Effector memory CD4-positive, alpha-beta T cell (primary cell): ENCODE measurements around the gene ONECUT3.
A peak's percentile ranks its signal among the peaks of the same experiment; 100 is the strongest.

Experiments
- DNase-seq, 3 donors: peaks; one replicate each; pipeline ENCODE4 v3.0.0-alpha.2; 2020
- H3K27ac ChIP-seq: 2 replicates; pipeline ENCODE4 v1.7.0; 2013; ENCODE audit warnings: mild to moderate bottlenecking, low read length, moderate library complexity; ENCODE audit not compliant: insufficient read depth, poor library complexity, severe bottlenecking
- H3K27me3 ChIP-seq: replicated peaks from 2 replicates; pipeline ENCODE4 v1.7.0; 2013; ENCODE audit warnings: mild to moderate bottlenecking, low read length; ENCODE audit not compliant: insufficient read depth, control insufficient read depth, poor library complexity, severe bottlenecking
- H3K36me3 ChIP-seq: 2 replicates; pipeline ENCODE4 v1.7.0; 2013; ENCODE audit warnings: mild to moderate bottlenecking, low read length, moderate library complexity; ENCODE audit not compliant: control insufficient read depth, insufficient read depth
- H3K4me1 ChIP-seq: 2 replicates; pipeline ENCODE4 v1.7.0; 2013; ENCODE audit warnings: low read length, mild to moderate bottlenecking; ENCODE audit not compliant: control insufficient read depth, insufficient read depth, poor library complexity, severe bottlenecking
- H3K4me3 ChIP-seq: 2 replicates; pipeline ENCODE4 v1.7.0; 2013; ENCODE audit warnings: low read length, low read depth, mild to moderate bottlenecking; ENCODE audit not compliant: insufficient read depth, poor library complexity, severe bottlenecking
- H3K9me3 ChIP-seq: 2 replicates; pipeline ENCODE4 v1.7.0; 2013; ENCODE audit warnings: mild to moderate bottlenecking, low read length, moderate library complexity; ENCODE audit not compliant: control insufficient read depth

The ONECUT3 gene

DNA sequence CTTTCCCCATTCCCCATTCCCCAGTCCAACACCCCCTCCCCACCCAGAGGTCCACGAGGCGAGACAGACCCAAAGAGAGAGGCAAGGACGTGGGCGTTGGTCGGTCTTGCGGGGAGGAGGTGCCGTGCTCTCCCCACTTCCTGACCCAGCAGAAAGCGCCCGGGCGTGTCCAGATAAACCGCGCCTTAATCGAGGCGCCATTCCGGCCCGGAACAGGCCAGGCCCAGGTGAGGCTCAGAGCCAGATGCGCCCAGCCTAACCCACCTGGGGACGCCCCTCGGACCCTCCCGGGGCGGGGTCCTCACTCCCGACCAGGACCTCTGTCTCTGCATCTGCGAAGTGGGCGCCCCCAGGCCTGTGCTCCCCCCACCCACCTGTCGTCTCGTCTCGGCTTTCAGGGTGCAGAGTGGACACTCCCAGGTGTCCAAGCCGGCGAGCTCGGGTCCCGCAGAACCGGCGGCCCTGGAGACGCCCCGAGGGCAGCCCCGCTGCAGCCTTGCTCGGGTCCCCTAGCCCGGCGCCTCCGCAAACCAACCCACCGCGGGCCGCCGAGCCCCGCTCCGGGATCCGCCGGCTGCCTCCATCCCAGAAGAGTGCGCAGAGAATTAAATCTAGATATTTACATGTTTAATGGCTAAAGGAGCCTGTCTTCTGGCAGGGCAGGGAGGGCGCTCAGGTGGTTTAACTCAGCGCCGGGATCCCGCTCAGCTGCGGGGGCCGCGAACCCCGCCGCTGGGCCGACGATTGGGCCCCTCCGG, 5.0 kb upstream of the ONECUT3 start:
- H3K27me3 ChIP-seq: peaks cover 74% of the 10 kb centered on the region
- no peak for DNase-seq
- no peaks in the 10 kb centered on the region for H3K9me3 ChIP-seq
- H3K27ac ChIP-seq: no peak overlapping the region
- peaks cover 38% of the 10 kb centered on the region for H3K4me1 ChIP-seq
- H3K36me3 ChIP-seq: no peaks in the 10 kb centered on the region
- H3K4me3 ChIP-seq: peak overlapping the region; percentile 39

DNA sequence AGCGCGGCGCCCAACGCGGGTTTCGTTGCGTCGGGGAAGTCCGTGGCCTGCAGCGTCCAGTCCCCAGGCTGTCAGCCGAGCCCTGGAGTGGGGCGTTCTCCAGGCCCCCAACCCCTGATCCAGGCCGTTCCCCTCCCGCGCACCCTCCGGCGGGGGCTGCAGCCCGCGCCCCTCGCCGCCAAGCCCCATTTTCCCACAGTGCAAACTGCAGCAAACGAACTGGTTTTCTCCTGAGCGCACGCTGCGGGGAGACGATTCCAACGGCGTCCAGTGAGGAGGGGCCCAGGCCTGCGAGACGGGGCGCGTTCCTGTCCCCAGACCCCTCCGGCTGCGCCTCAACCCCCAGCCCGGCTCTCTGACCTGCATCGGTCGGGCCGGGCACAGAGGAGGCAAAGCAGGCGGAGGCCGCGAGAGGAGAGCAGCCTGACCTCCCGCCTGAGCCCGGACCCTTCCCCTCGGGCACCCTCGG, 4.4 kb upstream of the ONECUT3 start:
- no peak for DNase-seq
- H3K36me3 ChIP-seq: no peaks in the 10 kb centered on the region
- no peaks in the 10 kb centered on the region for H3K9me3 ChIP-seq
- H3K4me3 ChIP-seq: peak overlapping the region; percentile 39
- no peak overlapping the region for H3K27ac ChIP-seq
- peaks cover 74% of the 10 kb centered on the region for H3K27me3 ChIP-seq
- peaks cover 38% of the 10 kb centered on the region for H3K4me1 ChIP-seq

DNA sequence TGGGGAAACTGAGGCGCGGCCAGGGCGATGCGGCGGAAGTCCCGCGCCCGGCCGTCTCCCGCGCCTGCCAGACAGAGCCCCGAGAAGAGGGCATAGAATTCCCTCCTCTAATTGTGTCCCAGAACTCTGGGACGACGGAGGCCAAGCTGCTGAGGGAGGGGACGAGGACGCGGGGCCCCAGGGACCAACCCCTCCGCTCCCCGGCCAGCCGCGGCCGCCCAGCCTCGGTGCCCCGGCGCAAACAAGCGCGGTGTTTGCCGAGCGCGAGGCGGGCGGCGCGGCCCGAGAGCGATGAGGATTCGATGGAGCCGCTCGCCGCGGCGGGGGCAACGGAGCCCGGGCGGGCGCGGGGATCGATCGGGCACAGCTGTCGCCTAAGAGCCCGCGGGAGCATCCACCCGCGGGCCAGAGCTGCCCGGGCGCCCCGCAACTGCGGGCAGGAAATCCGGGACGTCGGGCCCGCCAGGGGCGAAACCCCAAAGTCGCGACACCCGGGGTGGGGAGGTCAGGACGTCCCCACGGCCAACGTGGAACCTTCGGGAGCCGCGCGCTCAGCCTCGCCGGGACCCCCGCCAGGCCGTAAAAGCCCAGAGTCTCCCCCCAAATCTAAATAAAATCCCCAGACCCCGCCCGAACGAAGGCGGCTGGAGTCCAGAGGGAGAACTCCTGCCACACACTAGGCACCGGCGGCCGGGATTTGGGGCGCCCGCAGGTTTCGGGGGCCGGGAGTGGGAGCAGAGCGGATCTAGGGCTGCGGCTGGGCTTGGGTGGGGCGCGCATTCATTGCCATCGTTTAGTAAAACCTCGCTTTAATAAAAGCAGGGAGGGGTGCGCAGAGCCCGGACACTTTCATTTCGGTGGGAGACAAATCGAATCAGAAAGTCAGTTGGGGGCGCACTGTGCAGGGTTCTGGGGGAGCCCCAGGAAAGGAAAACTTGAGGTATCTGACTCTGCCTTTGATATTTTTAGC, 3.6 kb upstream of the ONECUT3 start:
- no peak for DNase-seq
- Histone ChIP-seq H3K36me3 (no peaks in the 10 kb centered on the region), H3K27ac (no peak overlapping the region), H3K27me3 (peaks cover 73% of the 10 kb centered on the region), H3K4me3 (no peak overlapping the region), H3K4me1 (peaks cover 40% of the 10 kb centered on the region), H3K9me3 (no peaks in the 10 kb centered on the region)

DNA sequence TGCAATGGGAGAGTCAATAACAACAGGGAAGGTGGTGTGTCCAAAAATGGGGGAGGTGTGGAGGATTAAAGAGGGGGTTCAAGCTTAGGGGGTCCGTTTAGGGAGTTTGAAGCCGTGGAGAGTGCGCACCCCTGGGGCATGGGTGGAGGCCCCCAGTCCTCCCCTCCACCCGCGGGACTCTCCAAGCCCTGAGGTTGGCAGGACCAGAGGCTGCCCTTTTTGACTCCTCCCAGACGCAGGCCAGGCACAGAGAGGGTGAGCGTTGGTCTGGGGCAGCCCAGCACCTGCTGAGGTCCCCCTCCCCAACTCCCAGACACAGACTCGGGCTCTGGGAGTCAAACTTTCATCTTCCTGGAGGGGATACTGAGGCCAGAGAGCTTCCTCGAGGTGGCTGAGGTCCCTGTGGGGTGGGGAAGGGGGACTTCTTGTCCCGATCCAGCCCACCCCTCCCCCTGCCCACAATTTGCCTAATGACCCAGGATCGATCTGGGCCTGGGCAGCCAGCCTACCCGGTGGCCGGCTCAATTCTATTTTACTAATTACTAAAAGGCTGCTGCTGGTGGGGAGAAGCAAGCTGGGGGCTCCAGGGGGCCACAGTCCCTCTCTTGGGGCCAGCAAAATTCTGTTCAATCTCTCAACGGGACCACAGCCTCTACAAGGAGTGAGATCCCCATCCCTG, 2.8 kb upstream of the ONECUT3 start:
- H3K9me3 ChIP-seq: no peaks in the 10 kb centered on the region
- no peak overlapping the region for H3K4me3 ChIP-seq
- peaks cover 43% of the 10 kb centered on the region for H3K4me1 ChIP-seq
- DNase-seq: no peak
- H3K27ac ChIP-seq: no peak overlapping the region
- no peaks in the 10 kb centered on the region for H3K36me3 ChIP-seq
- H3K27me3 ChIP-seq: peaks cover 73% of the 10 kb centered on the region

DNA sequence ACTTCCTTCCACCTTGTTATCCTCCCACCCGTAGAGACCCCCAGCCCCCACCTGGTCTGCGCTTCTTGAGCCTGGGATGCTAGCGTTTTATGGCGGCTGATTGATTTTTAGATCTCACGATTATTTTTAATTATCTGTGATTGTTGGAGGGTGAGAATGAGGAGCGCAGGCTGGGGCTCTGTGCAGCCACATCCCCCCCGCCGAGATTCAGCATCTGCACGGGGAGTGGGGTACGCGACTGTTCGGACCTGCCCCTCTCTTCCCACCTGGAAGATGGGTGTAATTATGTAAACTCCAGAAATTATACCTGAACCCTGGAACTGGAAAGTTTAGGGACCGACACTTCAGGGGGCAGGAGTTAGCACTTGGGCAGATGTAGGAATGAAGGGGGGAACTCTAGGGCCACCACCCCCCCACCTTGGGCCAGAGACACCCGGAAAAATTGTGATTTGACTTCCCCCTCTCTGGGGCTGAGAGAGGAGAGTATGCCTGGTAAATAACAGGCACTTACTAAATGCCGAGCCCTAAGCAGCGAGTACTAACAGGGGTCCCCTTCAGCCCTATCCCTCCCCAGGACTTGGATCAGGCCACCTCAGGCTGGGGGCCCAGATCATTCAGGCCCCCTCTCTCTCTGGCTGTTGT, 1.8 kb upstream of the ONECUT3 start:
- H3K27me3 ChIP-seq: peaks cover 78% of the 10 kb centered on the region
- DNase-seq: no peak
- H3K9me3 ChIP-seq: no peaks in the 10 kb centered on the region
- H3K4me3 ChIP-seq: no peak overlapping the region
- no peak overlapping the region for H3K27ac ChIP-seq
- peaks cover 45% of the 10 kb centered on the region for H3K4me1 ChIP-seq
- no peaks in the 10 kb centered on the region for H3K36me3 ChIP-seq

DNA sequence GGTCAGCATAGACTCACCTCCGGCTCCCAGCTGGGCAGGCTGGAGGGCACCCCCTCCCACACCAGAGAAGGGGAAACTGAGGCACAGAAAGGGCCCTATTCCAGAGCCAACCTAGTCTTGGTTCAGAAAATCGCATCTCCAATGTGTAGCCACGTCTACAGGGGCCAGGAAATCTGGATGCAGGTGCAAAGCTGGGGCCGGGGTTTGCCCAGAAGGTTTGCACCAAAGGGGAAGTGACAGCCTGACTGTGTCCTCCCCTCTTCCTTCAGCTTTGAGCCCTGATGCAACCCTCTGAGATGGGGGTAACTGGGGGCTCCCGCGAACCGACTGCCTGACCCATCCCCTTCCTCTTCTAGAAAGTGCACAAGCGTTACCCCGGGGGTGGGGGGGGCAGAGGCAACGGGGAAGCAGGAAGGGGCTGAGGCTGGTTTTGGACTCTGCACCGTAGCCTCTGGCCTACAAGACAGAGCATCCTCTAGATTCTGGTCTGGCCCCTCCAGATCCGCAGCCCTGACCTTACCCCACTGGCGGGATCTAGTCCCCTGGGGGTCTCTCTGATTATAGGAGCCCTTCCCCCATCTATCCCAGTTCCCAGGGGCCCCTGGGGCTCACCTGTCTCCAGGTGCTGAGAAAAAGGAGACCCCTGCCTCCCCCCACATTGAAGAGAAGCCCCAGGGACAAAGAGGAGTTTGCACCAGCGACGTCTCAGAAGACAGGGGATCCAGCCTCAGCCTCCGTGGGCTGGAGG, 1.1 kb upstream of the ONECUT3 start:
- DNase-seq: no peak
- H3K36me3 ChIP-seq: no peaks in the 10 kb centered on the region
- peaks cover 78% of the 10 kb centered on the region for H3K27me3 ChIP-seq
- H3K9me3 ChIP-seq: no peaks in the 10 kb centered on the region
- no peak overlapping the region for H3K27ac ChIP-seq
- H3K4me3 ChIP-seq: no peak overlapping the region
- peaks cover 47% of the 10 kb centered on the region for H3K4me1 ChIP-seq

DNA sequence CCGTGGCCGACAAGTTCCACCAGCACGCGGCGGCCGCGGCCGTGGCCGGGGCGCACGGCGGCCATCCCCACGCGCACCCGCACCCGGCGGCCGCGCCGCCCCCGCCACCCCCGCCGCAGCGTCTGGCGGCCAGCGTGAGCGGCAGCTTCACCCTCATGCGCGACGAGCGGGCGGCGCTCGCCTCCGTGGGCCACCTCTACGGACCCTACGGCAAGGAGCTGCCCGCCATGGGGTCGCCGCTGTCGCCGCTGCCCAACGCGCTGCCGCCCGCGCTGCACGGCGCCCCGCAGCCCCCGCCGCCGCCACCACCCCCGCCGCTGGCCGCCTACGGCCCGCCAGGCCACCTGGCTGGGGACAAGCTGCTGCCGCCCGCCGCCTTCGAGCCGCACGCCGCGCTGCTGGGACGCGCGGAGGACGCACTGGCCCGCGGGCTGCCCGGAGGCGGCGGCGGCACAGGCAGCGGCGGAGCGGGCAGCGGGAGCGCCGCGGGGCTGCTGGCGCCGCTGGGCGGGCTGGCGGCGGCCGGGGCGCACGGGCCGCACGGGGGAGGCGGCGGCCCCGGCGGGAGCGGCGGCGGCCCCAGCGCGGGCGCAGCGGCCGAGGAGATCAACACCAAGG, 821 bp downstream of the ONECUT3 start:
- Histone ChIP-seq H3K27ac (no peak overlapping the region), H3K36me3 (no peaks in the 10 kb centered on the region), H3K9me3 (no peaks in the 10 kb centered on the region), H3K4me1 (peaks cover 33% of the 10 kb centered on the region), H3K27me3 (peaks cover 79% of the 10 kb centered on the region), H3K4me3 (no peak overlapping the region)
- no peak for DNase-seq

DNA sequence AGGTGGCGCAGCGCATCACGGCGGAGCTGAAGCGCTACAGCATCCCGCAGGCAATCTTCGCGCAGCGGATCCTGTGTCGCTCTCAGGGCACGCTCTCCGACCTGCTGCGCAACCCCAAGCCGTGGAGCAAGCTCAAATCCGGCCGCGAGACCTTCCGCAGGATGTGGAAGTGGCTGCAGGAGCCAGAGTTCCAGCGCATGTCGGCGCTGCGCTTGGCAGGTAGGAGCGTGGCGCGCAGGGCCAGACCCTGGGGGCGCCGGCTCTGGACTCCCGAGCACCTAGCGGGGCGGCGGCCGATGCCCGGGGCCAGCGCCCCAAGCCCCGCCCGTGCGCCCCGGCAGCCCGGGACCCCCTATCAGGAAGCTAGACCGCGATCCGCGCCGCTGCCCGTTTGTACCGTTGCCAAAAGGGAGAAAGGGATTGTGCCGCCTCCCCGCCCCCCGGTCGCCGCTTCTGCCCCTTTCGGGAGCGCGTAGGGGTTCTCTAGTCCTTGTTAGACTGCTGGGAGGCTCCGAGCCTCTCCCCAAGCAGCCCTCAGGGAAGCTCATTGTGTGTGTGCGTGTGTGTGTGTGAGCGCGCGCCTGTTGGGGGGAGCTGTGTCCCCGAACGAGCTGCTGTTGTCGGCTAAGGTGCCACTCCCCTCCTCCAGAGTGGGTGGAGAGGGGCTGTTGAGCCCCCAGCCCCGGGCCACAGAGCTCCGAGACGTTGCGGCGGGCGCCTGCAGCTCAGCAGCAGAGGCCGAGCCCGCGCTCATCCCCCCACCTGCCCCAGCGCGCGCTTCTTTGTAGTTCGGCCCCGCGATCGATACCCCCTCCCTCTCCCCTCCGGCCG, 1.5 kb downstream of the ONECUT3 start:
- no peak for DNase-seq
- H3K4me1 ChIP-seq: peaks cover 26% of the 10 kb centered on the region
- peaks cover 79% of the 10 kb centered on the region for H3K27me3 ChIP-seq

More for the DNA sequence above, 1.5 kb downstream of the ONECUT3 start:
- H3K9me3 ChIP-seq: no peaks in the 10 kb centered on the region
- no peaks in the 10 kb centered on the region for H3K36me3 ChIP-seq
- no peak overlapping the region for H3K4me3 ChIP-seq
- no peak overlapping the region for H3K27ac ChIP-seq
